Rectal smooth muscle tissue (tissue), 1 donor: ENCODE measurements around the gene ABHD5.
A peak's percentile ranks its signal among the peaks of the same experiment; 100 is the strongest.

Experiments
- H3K27ac ChIP-seq: one replicate; pipeline ENCODE4 v1.7.0; 2013; ENCODE audit warnings: low read depth, low read length, inconsistent platforms
- H3K27me3 ChIP-seq: one replicate; pipeline ENCODE4 v1.7.0; 2013; ENCODE audit warnings: low read length; ENCODE audit not compliant: control insufficient read depth, insufficient read depth
- H3K36me3 ChIP-seq: one replicate; pipeline ENCODE4 v1.7.0; 2013; ENCODE audit warnings: low read length; ENCODE audit not compliant: control insufficient read depth, insufficient read depth
- H3K4me1 ChIP-seq: one replicate; pipeline ENCODE4 v1.7.0; 2013; ENCODE audit warnings: low read length; ENCODE audit not compliant: control insufficient read depth, insufficient read depth
- H3K4me3 ChIP-seq: one replicate; pipeline ENCODE4 v1.7.0; 2013; ENCODE audit warnings: low read length
- H3K9ac ChIP-seq: one replicate; pipeline ENCODE4 v1.7.0; 2013; ENCODE audit warnings: low read length

ABHD5 gene

GRCh38 chr3:43688245-43688650 is 2.5 kb upstream of the ABHD5 start:
- Histone ChIP-seq H3K27me3 (no peaks in the 10 kb centered on the region), H3K27ac (no peak overlapping the region), H3K4me3 (no peak overlapping the region), H3K9ac (no peak overlapping the region), H3K36me3 (no peaks in the 10 kb centered on the region), H3K4me1 (no peaks in the 10 kb centered on the region)

- Histone ChIP-seq H3K27ac (no peak overlapping the region), H3K27me3 (no peaks in the 10 kb centered on the region), H3K4me3 (no peak overlapping the region)
Measured at GRCh38 chr3:43689166-43689565, 1.6 kb upstream of the ABHD5 start.

GRCh38 chr3:43689766-43690399 is 855 bp upstream of the ABHD5 start:
- Histone ChIP-seq H3K4me3 (peak overlapping the region; percentile 78), H3K4me1 (no peaks in the 10 kb centered on the region), H3K9ac (peak overlapping the region; percentile 3), H3K27ac (no peak overlapping the region), H3K36me3 (no peaks in the 10 kb centered on the region), H3K27me3 (no peaks in the 10 kb centered on the region)

More at GRCh38 chr3:43689166-43689565, 1.6 kb upstream of the ABHD5 start:
- H3K9ac ChIP-seq, result no peak overlapping the region
- H3K4me1 ChIP-seq, result no peaks in the 10 kb centered on the region
- no peaks in the 10 kb centered on the region for H3K36me3 ChIP-seq

GRCh38 chr3:43691120-43691995 is 620 bp downstream of the ABHD5 start:
- Histone ChIP-seq H3K4me1 (no peaks in the 10 kb centered on the region), H3K9ac (peak overlapping the region; percentile 13)

GRCh38 chr3:43692085-43692855 is 1.5 kb downstream of the ABHD5 start:
- no peak overlapping the region for H3K9ac ChIP-seq
- no peaks in the 10 kb centered on the region for H3K36me3 ChIP-seq
- H3K4me1 ChIP-seq, result no peaks in the 10 kb centered on the region
- no peak overlapping the region for H3K4me3 ChIP-seq
- no peak overlapping the region for H3K27ac ChIP-seq
- H3K27me3 ChIP-seq, result no peaks in the 10 kb centered on the region

More at GRCh38 chr3:43691120-43691995, 620 bp downstream of the ABHD5 start:
- peak overlapping the region; percentile 72 for H3K27ac ChIP-seq
- H3K36me3 ChIP-seq, result no peaks in the 10 kb centered on the region
- no peaks in the 10 kb centered on the region for H3K27me3 ChIP-seq
- peak overlapping the region; percentile 76 for H3K4me3 ChIP-seq

- no peaks in the 10 kb centered on the region for H3K36me3 ChIP-seq
- H3K9ac ChIP-seq, result no peak overlapping the region
Measured at GRCh38 chr3:43692971-43693370, 2.2 kb downstream of the ABHD5 start.

GRCh38 chr3:43693594-43693993 is 2.9 kb downstream of the ABHD5 start:
- no peaks in the 10 kb centered on the region for H3K36me3 ChIP-seq
- H3K27me3 ChIP-seq, result no peaks in the 10 kb centered on the region
- no peak overlapping the region for H3K4me3 ChIP-seq
- H3K4me1 ChIP-seq, result no peaks in the 10 kb centered on the region
- no peak overlapping the region for H3K27ac ChIP-seq
- H3K9ac ChIP-seq, result no peak overlapping the region

More at GRCh38 chr3:43692971-43693370, 2.2 kb downstream of the ABHD5 start:
- H3K27me3 ChIP-seq, result no peaks in the 10 kb centered on the region
- H3K27ac ChIP-seq, result no peak overlapping the region
- no peaks in the 10 kb centered on the region for H3K4me1 ChIP-seq
- H3K4me3 ChIP-seq, result no peak overlapping the region

GRCh38 chr3:43695443-43695842 is 4.7 kb downstream of the ABHD5 start:
- Histone ChIP-seq H3K4me1 (no peaks in the 10 kb centered on the region), H3K27ac (no peak overlapping the region), H3K36me3 (no peaks in the 10 kb centered on the region), H3K9ac (no peak overlapping the region), H3K27me3 (no peaks in the 10 kb centered on the region), H3K4me3 (no peak overlapping the region)

- Histone ChIP-seq H3K4me3 (no peak overlapping the region), H3K27ac (no peak overlapping the region), H3K9ac (no peak overlapping the region)
Measured at GRCh38 chr3:43695863-43696262, 5.1 kb downstream of the ABHD5 start.

GRCh38 chr3:43696441-43696840 is 5.7 kb downstream of the ABHD5 start:
- no peak overlapping the region for H3K4me3 ChIP-seq
- no peak overlapping the region for H3K9ac ChIP-seq
- no peaks in the 10 kb centered on the region for H3K27me3 ChIP-seq
- no peaks in the 10 kb centered on the region for H3K4me1 ChIP-seq
- H3K36me3 ChIP-seq, result no peaks in the 10 kb centered on the region
- no peak overlapping the region for H3K27ac ChIP-seq

More at GRCh38 chr3:43695863-43696262, 5.1 kb downstream of the ABHD5 start:
- Histone ChIP-seq H3K4me1 (no peaks in the 10 kb centered on the region), H3K27me3 (no peaks in the 10 kb centered on the region), H3K36me3 (no peaks in the 10 kb centered on the region)

- no peak overlapping the region for H3K4me3 ChIP-seq
- no peak overlapping the region for H3K27ac ChIP-seq
- H3K4me1 ChIP-seq, result no peaks in the 10 kb centered on the region
- H3K9ac ChIP-seq, result no peak overlapping the region
- H3K27me3 ChIP-seq, result no peaks in the 10 kb centered on the region
- no peaks in the 10 kb centered on the region for H3K36me3 ChIP-seq
Measured at GRCh38 chr3:43696881-43697280, 6.1 kb downstream of the ABHD5 start.

GRCh38 chr3:43699864-43700263 is 9.1 kb downstream of the ABHD5 start:
- H3K4me1 ChIP-seq, result no peaks in the 10 kb centered on the region
- H3K27me3 ChIP-seq, result no peaks in the 10 kb centered on the region
- no peak overlapping the region for H3K27ac ChIP-seq
- H3K9ac ChIP-seq, result no peak overlapping the region
- peaks cover 3% of the 10 kb centered on the region for H3K36me3 ChIP-seq
- H3K4me3 ChIP-seq, result no peak overlapping the region
